ENCODE measurements around the gene TNFAIP8L2. TPM values are rescaled to one million over a fixed set of nuclear protein-coding genes. Genes with fewer than 3 reads are reported as not detected.

Gene TNFAIP8L2
- total RNA-seq, 4 donors from 2014 or later: 1.1 to 3.1 (median 1.4) TPM; not detected in 1

DNA sequence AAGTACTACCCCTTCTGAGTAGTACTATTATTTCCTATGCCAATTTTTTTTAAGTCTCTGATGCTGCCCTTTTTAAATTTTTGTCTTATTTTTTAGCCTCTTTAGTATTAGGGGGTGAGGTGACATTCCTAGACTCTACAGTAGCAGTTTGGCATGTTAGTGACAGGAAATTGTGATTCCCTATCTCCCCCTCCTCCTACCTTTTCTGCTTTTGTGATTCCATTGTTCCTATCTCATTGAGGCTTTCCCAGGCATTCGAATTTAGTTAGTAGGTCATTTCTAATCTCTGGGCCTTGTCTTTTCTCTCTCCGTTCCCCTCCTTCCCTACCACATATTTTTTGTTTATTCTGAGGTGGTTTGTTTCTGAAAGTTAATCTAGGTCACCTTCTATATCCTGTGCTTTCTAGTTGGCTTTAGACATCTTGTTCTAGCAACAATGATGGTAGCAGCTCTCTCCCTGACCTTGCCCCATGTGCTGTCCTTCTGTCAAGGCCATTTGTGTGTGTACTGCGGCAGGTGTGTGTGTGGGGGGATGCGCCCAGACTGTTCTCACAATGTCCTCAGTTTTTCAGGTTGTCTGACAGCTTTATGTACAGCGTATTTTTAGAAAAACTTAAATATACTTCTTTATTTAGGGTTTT, 31.6 kb upstream of the TNFAIP8L2 start:
- DNase-seq (peak in 1 of 2 donors; percentile 17), ATAC-seq (no peak)
- in situ Hi-C loops (cut with MboI; ENCODE audit: low sequenced_read_pairs in 4 of 4): no loop called here
- Histone ChIP-seq H3K36me3 (no peaks in the 10 kb centered on the region), H3K4me1 (peaks cover 0 to 6% of the 10 kb centered on the region in 2 donors), H3K9me3 (no peaks in the 10 kb centered on the region), H3K27ac (peak overlapping the region in 2 of 4 donors; percentile 35 to 37), H3K4me3 (no peak overlapping the region), H3K27me3 (no peaks in the 10 kb centered on the region)
- intact Hi-C loops (cut with DNase I; ENCODE audit: low total_unique reads): no loop called here
- TF ChIP-seq POLR2A (IDR thresholded peaks at IDR 0.05): no peak
- TF ChIP-seq, protein P1, sequence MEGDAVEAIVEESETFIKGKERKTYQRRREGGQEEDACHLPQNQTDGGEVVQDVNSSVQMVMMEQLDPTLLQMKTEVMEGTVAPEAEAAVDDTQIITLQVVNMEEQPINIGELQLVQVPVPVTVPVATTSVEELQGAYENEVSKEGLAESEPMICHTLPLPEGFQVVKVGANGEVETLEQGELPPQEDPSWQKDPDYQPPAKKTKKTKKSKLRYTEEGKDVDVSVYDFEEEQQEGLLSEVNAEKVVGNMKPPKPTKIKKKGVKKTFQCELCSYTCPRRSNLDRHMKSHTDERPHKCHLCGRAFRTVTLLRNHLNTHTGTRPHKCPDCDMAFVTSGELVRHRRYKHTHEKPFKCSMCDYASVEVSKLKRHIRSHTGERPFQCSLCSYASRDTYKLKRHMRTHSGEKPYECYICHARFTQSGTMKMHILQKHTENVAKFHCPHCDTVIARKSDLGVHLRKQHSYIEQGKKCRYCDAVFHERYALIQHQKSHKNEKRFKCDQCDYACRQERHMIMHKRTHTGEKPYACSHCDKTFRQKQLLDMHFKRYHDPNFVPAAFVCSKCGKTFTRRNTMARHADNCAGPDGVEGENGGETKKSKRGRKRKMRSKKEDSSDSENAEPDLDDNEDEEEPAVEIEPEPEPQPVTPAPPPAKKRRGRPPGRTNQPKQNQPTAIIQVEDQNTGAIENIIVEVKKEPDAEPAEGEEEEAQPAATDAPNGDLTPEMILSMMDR (IDR thresholded peaks at IDR 0.05 in 4 of 5, conservative IDR thresholded peaks at IDR 0.05 in 1 of 5): no peak

DNA sequence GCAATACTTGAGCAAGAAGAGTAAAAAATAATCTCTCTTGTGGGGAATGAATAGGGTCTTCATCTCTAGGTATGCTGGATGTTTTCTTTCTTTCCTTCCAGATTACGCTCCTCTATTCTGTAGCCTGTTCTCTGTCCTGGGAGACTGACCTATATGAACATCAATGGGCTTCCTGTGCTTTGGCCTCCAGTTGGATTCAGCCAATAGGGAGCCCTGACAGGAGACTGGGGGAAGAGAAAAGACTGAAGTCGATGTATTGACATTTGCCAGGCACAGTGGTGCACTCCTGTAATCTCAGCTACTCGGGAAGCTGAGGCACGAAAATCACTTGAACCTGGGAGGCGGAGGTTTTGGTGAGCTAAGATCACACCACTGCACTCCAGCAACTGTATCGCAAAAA, 27.6 kb upstream of the TNFAIP8L2 start:
- Histone ChIP-seq H3K27ac (no peak overlapping the region), H3K36me3 (peaks cover 0 to 18% of the 10 kb centered on the region in 2 donors), H3K4me1 (peaks cover 0 to 6% of the 10 kb centered on the region in 2 donors), H3K4me3 (no peak overlapping the region), H3K27me3 (no peaks in the 10 kb centered on the region), H3K9me3 (no peaks in the 10 kb centered on the region)
- TF ChIP-seq, protein P1 (IDR thresholded peaks at IDR 0.05 in 4 of 5, conservative IDR thresholded peaks at IDR 0.05 in 1 of 5): no peak
- TF ChIP-seq POLR2A (IDR thresholded peaks at IDR 0.05): no peak
- DNase-seq: peak in 1 of 2 donors; percentile 10
- intact Hi-C loops (cut with DNase I; ENCODE audit: low total_unique reads): loop anchor here (2.0 kb wide), 1 partner anchor 22 kb away; no protein-coding TSS in a partner anchor
- no peak for ATAC-seq
- in situ Hi-C loops (cut with MboI; ENCODE audit: low sequenced_read_pairs in 4 of 4): no loop called here

DNA sequence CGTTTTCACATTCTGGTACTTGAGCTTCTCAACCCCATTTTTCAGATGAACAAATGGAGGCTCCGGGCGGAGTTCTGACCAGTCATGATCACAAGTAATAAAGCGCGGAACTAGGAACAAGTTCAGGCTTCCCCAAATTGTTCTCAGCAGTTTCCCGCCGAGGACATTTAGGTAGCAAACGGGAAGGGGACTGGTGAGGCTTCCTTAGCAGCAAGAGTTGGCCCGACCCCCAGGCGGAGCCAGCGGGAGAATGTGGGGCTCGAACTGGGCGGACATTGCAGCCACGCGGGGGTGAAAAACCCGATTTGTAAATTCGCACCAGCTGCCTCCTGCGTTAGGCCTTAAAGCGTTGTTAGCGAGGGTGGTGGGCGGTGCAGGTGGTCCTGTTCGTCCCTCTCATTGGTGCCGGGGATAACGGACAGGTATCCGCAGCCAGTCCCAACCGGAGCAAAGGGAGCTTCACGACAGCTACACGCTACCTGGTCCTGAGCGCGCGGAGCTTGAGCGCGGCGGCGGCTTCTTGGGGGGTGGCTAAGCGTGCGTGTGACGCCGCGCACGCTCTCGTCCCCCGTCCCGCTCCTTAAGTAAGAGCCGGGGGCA, 25.4 kb upstream of the TNFAIP8L2 start:
- ATAC-seq (peak; percentile 25 to 64), DNase-seq (peak; percentile 67 to 77)
- H3K4me1 ChIP-seq: peaks cover 3 to 6% of the 10 kb centered on the region in 2 donors
- intact Hi-C loops (cut with DNase I; ENCODE audit: low total_unique reads) (no loop called here), in situ Hi-C loops (cut with MboI; ENCODE audit: low sequenced_read_pairs in 4 of 4) (no loop called here)
- H3K27me3 ChIP-seq: no peaks in the 10 kb centered on the region
- H3K27ac ChIP-seq: peak overlapping the region; percentile 53 to 98 (median 68)
- peak overlapping the region; percentile 16 to 47 (median 32) for H3K4me3 ChIP-seq
- peaks cover 0 to 41% of the 10 kb centered on the region in 2 donors for H3K36me3 ChIP-seq
- H3K9me3 ChIP-seq: no peaks in the 10 kb centered on the region
- peak in 1 of 2 donors; percentile 6 for TF ChIP-seq POLR2A (IDR thresholded peaks at IDR 0.05)
- TF ChIP-seq, protein P1 (IDR thresholded peaks at IDR 0.05 in 4 of 5, conservative IDR thresholded peaks at IDR 0.05 in 1 of 5): no peak

DNA sequence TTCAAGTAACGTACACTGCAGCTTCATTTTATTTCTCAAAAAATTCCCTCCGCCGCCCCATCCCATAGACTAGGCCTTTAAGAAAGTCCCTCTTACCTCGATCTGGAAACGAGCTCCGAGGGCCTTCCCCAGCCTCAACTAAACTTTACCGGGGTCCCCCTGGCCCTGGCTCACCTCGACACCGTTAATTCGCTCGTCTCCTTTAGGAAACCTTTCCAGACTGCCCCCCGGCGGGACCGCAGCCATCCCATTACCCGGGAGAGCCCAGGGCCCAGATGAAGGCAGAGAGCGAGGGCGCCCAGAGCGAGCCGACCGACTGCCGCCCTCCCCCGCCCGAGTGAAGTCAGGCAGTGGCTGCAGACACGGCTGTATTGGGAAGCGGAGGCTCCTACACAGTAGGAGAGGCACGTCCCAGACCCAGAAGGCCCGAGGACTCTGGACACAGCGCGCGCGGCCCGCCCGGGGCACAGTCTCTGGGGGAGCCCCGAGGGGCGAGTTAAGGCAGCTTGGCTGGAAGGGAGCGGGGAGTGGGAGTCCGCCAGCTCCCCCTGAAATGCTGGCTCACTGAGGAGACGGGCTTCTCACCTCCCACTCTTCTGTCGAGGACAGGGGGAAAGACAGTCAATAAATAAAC, 24.6 kb upstream of the TNFAIP8L2 start:
- H3K27ac ChIP-seq: peak overlapping the region; percentile 53 to 98 (median 68)
- DNase-seq (no peak), ATAC-seq (no peak)
- in situ Hi-C loops (cut with MboI; ENCODE audit: low sequenced_read_pairs in 4 of 4) (no loop called here), intact Hi-C loops (cut with DNase I; ENCODE audit: low total_unique reads) (no loop called here)
- peak overlapping the region; percentile 16 to 47 (median 32) for H3K4me3 ChIP-seq
- H3K27me3 ChIP-seq: no peaks in the 10 kb centered on the region
- H3K4me1 ChIP-seq: peaks cover 0 to 8% of the 10 kb centered on the region in 2 donors
- no peaks in the 10 kb centered on the region for H3K9me3 ChIP-seq
- TF ChIP-seq, protein P1 (IDR thresholded peaks at IDR 0.05 in 4 of 5, conservative IDR thresholded peaks at IDR 0.05 in 1 of 5): no peak
- no peak for TF ChIP-seq POLR2A (IDR thresholded peaks at IDR 0.05)
- H3K36me3 ChIP-seq: peaks cover 0 to 48% of the 10 kb centered on the region in 2 donors

Data from gastrocnemius medialis (tissue), 4 donors.